ENCODE results near the gene AKAP8L. TPM values are rescaled to one million over a fixed set of nuclear protein-coding genes. Genes with fewer than 3 reads are reported as not detected.
A peak's percentile ranks its signal among the peaks of the same experiment; 100 is the strongest.

The AKAP8L gene
- total and polyA plus RNA-seq, 9 of the 15 experiments (the other 6 are each of a cell fraction or from before 2014, with no cell fraction given) = 2.4 to 116 (median 70.7) TPM

- ATAC-seq (no peak), FAIRE-seq (no peak), DNase-seq (ENCODE audit: extremely low read depth in 1 of 4, low spot score in 3 of 4) (no peak)
- in situ Hi-C loops (cut with MboI) = no loop called here
- CTCF ChIA-PET (ENCODE audit: low intra/inter-chr PET ratio) = no interaction called here
- peaks cover 8 to 40% of the 10 kb centered on the region in 2 experiments; a peak in 4 of 5 replicates for H3K4me1 ChIP-seq (replicated peaks in 1 of 2; ENCODE audit: control insufficient read depth in 2 of 2, insufficient read depth in 2 of 2, low read length in 2 of 2)
- H3K4me2 ChIP-seq (ENCODE audit: insufficient read depth, low read length) = no peak overlapping the region
- H3K36me3 ChIP-seq (ENCODE audit: control insufficient read depth, insufficient read depth, low read length) = peaks cover 79% of the 10 kb centered on the region
- H3K9me1 ChIP-seq (ENCODE audit: control insufficient read depth, insufficient read depth, low read length) = peaks cover 5% of the 10 kb centered on the region
- intact Hi-C loops (cut with micrococcal nuclease) = no loop called here
- BruUV-seq (replicated peaks) = no TSS peak
- no peak for TF ChIP-seq SMARCB1 (IDR thresholded peaks at IDR 0.05; ENCODE audit: insufficient read length, low read depth)
- TF ChIP-seq SMARCA5 (IDR thresholded peaks at IDR 0.05) = no peak
- no peak for TF ChIP-seq POLR2AphosphoS2 (IDR thresholded peaks at IDR 0.05; ENCODE audit: low read length)
- no peak for TF ChIP-seq POLR2G (IDR thresholded peaks at IDR 0.05; ENCODE audit: low read depth, low read length)
- no peak for TF ChIP-seq KLF10 (CRISPR knock-in tag; IDR thresholded peaks at IDR 0.05)
- 0 out of 2 replicates have a peak, but pooled peaks have one; percentile 9 for TF ChIP-seq RBFOX2 (IDR thresholded peaks at IDR 0.05; ENCODE audit: low read depth, low read length)
- no peak for TF ChIP-seq ZNF780A (CRISPR knock-in tag; IDR thresholded peaks at IDR 0.05)
- H3K4me3 ChIP-seq = no peak overlapping the region
- peaks cover 44% of the 10 kb centered on the region for H3K79me2 ChIP-seq (ENCODE audit: control insufficient read depth, insufficient read depth, low read length)
- no peaks in the 10 kb centered on the region for H3K27me3 ChIP-seq (ENCODE audit: control insufficient read depth in 2 of 2, insufficient read depth in 2 of 2, low read length in 2 of 2)
- no peaks in the 10 kb centered on the region for H4K20me1 ChIP-seq (replicated peaks; ENCODE audit: control insufficient read depth, insufficient read depth, low read length)
- no peaks in the 10 kb centered on the region for H3K9me3 ChIP-seq (replicated peaks; ENCODE audit: control insufficient read depth, insufficient read depth, low read depth, low read length)
- WGBS (ENCODE audit: insufficient coverage, low coverage, missing lambda C conversion rate) = 100% methylated on average over 4 of the region's 35 CpGs
- H3K9ac ChIP-seq (ENCODE audit: insufficient read depth in 1 of 2, low read depth in 2 of 2, low read length in 2 of 2) = no peak overlapping the region
- POLR2A ChIA-PET = interaction anchor here (4.0 kb wide), 1 partner anchor 9 kb away, joined by 54 read pairs; the partner anchor contains the start of gene AKAP8L
- no peak overlapping the region for H2AFZ ChIP-seq (ENCODE audit: low read depth, low read length)
- no peak overlapping the region for H3K27ac ChIP-seq (ENCODE audit: extremely low read depth, low read depth, low read length)
These were observed 9.2 kb upstream of the AKAP8L start for GRCh38 chr19:15427991-15428471.

GRCh38 chr19:15427350-15427700, 8.5 kb upstream of the AKAP8L start:
- Histone ChIP-seq H3K79me2 (ENCODE audit: control insufficient read depth, insufficient read depth, low read length) (peaks cover 40% of the 10 kb centered on the region), H3K9ac (ENCODE audit: insufficient read depth in 1 of 2, low read depth in 2 of 2, low read length in 2 of 2) (peak overlapping the region in 1 of 2 experiments; percentile 43; a peak in 1 of 4 replicates)
- BruUV-seq (replicated peaks) = no TSS peak
- TF ChIP-seq NRF1 (conservative IDR thresholded peaks at IDR 0.05 in 1 of 2, IDR thresholded peaks at IDR 0.05 in 1 of 2) (no peak), NR0B1 (IDR thresholded peaks at IDR 0.05; ENCODE audit: partially characterized antibody) (no peak), RBFOX2 (IDR thresholded peaks at IDR 0.05; ENCODE audit: low read depth, low read length) (peak; percentile 52), ZBTB33 (CRISPR knock-in tag; IDR thresholded peaks at IDR 0.05) (peak; percentile 41; the same call in 1 of the 2 replicates), RBM22 (IDR thresholded peaks at IDR 0.05; ENCODE audit: low read depth, low read length, poor library complexity, severe bottlenecking) (peak; percentile 62)

More at GRCh38 chr19:15427350-15427700, 8.5 kb upstream of the AKAP8L start:
- ChIA-PET CTCF (ENCODE audit: low intra/inter-chr PET ratio) (no interaction called here), POLR2A (interaction anchor here (0.8 kb wide), 1 partner anchor 9 kb away, joined by 3 read pairs; the partner anchor contains the start of gene AKAP8L)
- Histone ChIP-seq H3K4me3 (no peak overlapping the region), H3K27me3 (ENCODE audit: control insufficient read depth in 2 of 2, insufficient read depth in 2 of 2, low read length in 2 of 2) (no peaks in the 10 kb centered on the region), H3K27ac (ENCODE audit: extremely low read depth, low read depth, low read length) (no peak overlapping the region), H3K9me3 (replicated peaks; ENCODE audit: control insufficient read depth, insufficient read depth, low read depth, low read length) (no peaks in the 10 kb centered on the region), H3K9me1 (ENCODE audit: control insufficient read depth, insufficient read depth, low read length) (peaks cover 5% of the 10 kb centered on the region), H4K20me1 (replicated peaks; ENCODE audit: control insufficient read depth, insufficient read depth, low read length) (no peaks in the 10 kb centered on the region), H3K4me1 (replicated peaks in 1 of 2; ENCODE audit: control insufficient read depth in 2 of 2, insufficient read depth in 2 of 2, low read length in 2 of 2) (peaks cover 8 to 40% of the 10 kb centered on the region in 2 experiments; a peak in 4 of 5 replicates), H3K36me3 (ENCODE audit: control insufficient read depth, insufficient read depth, low read length) (peaks cover 86% of the 10 kb centered on the region), H2AFZ (ENCODE audit: low read depth, low read length) (no peak overlapping the region), H3K4me2 (ENCODE audit: insufficient read depth, low read length) (no peak overlapping the region)
- no peak for FAIRE-seq
- in situ Hi-C loops (cut with MboI) (no loop called here), intact Hi-C loops (cut with micrococcal nuclease) (no loop called here)
- no peak for DNase-seq (ENCODE audit: extremely low read depth in 1 of 4, low spot score in 3 of 4)
- 94% methylated on average over 24 of the region's 25 CpGs for WGBS (ENCODE audit: insufficient coverage, low coverage, missing lambda C conversion rate)
- no peak for ATAC-seq
